Sigmoid colon (tissue), 7 donors: ENCODE measurements around the gene SLC32A1. TPM values are rescaled to one million over a fixed set of nuclear protein-coding genes. Genes with fewer than 3 reads are reported as not detected.
A peak's percentile ranks its signal among the peaks of the same experiment; 100 is the strongest.

Experiments used
- DNase-seq: peaks from one replicate; pipeline ENCODE4 v3.0.0-alpha.2; 2019
- H3K27ac ChIP-seq, 4 donors: fragments of 200-600 bp; sonication (generic); one replicate each; pipeline ENCODE4 v1.5.1; 2016 to 2019; ENCODE audit warnings: mild to moderate bottlenecking in 1 of 4
- H3K27me3 ChIP-seq, 3 donors: fragments of 200-600 bp; sonication (generic); one replicate each; pipeline ENCODE4 v1.5.1; 2019; ENCODE audit warnings: mild to moderate bottlenecking in 1 of 3
- H3K36me3 ChIP-seq, 4 donors: fragments of 200-600 bp; sonication (generic); one replicate each; pipeline ENCODE4 v1.5.1; 2016 to 2019
- H3K4me1 ChIP-seq, 4 donors: fragments of 200-600 bp; sonication (generic); one replicate each; pipeline ENCODE4 v1.5.1; 2017 to 2019
- H3K4me3 ChIP-seq, 4 donors: fragments of 200-600 bp; sonication (generic); one replicate each; pipeline ENCODE4 v1.5.1; 2017 to 2019; ENCODE audit warnings: mild to moderate bottlenecking in 2 of 4, moderate library complexity in 1 of 4
- H3K9me3 ChIP-seq, 4 donors: fragments of 200-600 bp in 3 of 4; sonication (generic) in 3 of 4; one replicate each; pipeline versions ENCODE4 v1.5.1 to v1.6.1; 2013 to 2019
- CTCF ChIP-seq, 4 experiments: fragments of 450-650 bp in 3 of 4; fragments of 200-600 bp in 1 of 4; IDR thresholded peaks; one replicate each; pipeline ENCODE4 v1.5.1; 2016 to 2019; ENCODE audit warnings: antibody characterized with exemption in 4 of 4, mild to moderate bottlenecking in 3 of 4, moderate library complexity in 2 of 4
- EP300 ChIP-seq, 4 donors: sonication (generic); formaldehyde crosslinking; IDR thresholded peaks; one replicate each; pipeline ENCODE4 v1.6.1; 2017; ENCODE audit warnings: antibody characterized with exemption in 4 of 4
- POLR2A ChIP-seq, 2 donors: fragments of 450-650 bp; IDR thresholded peaks; one replicate each; pipeline ENCODE4 v1.6.1; 2016; ENCODE audit warnings: antibody characterized with exemption in 2 of 2, mild to moderate bottlenecking in 2 of 2, moderate library complexity in 2 of 2
- POLR2AphosphoS5 ChIP-seq, 4 donors: sonication (generic); formaldehyde crosslinking; IDR thresholded peaks; one replicate each; pipeline ENCODE4 v1.6.1; 2017; ENCODE audit warnings: antibody characterized with exemption in 4 of 4
- WGBS, 2 donors: extraction: QIAGEN DNeasy Blood & Tissue Kit; methylation state at CpG; one replicate each; pipeline ENCODE4 v1.1.7; 2013; 5-methylcytosine and 5-hydroxymethylcytosine counted together
- intact Hi-C: fragments of 100-400 bp; cut with DNase I; formaldehyde crosslinking; loops from one replicate; pipeline ENCODE4 v1.15.1; 2023
- polyA plus RNA-seq, 3 donors: library from polyadenylated mRNA; stranded (reverse); fragments of 200-250 nt; gene quantifications; one replicate each; pipeline ENCODE4 v1.2.3, GENCODE V29; 2013
- total RNA-seq, 4 donors: library from RNA; depleted of rRNA; stranded (reverse); fragments of >200 nt; gene quantifications; one replicate each; pipeline ENCODE4 v1.1.0, GENCODE V29; 2016
- donor health status: healthy with polysubstance abuse.
- donor health status: Bipolar disorder and iron deficiency.
- donor health status: healthy.

SLC32A1 gene, protein sequence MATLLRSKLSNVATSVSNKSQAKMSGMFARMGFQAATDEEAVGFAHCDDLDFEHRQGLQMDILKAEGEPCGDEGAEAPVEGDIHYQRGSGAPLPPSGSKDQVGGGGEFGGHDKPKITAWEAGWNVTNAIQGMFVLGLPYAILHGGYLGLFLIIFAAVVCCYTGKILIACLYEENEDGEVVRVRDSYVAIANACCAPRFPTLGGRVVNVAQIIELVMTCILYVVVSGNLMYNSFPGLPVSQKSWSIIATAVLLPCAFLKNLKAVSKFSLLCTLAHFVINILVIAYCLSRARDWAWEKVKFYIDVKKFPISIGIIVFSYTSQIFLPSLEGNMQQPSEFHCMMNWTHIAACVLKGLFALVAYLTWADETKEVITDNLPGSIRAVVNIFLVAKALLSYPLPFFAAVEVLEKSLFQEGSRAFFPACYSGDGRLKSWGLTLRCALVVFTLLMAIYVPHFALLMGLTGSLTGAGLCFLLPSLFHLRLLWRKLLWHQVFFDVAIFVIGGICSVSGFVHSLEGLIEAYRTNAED
- not detected for total RNA-seq
- polyA plus RNA-seq, result under 1 TPM in 1 of 3 donors, not detected in 2; 0.06 TPM

DNA sequence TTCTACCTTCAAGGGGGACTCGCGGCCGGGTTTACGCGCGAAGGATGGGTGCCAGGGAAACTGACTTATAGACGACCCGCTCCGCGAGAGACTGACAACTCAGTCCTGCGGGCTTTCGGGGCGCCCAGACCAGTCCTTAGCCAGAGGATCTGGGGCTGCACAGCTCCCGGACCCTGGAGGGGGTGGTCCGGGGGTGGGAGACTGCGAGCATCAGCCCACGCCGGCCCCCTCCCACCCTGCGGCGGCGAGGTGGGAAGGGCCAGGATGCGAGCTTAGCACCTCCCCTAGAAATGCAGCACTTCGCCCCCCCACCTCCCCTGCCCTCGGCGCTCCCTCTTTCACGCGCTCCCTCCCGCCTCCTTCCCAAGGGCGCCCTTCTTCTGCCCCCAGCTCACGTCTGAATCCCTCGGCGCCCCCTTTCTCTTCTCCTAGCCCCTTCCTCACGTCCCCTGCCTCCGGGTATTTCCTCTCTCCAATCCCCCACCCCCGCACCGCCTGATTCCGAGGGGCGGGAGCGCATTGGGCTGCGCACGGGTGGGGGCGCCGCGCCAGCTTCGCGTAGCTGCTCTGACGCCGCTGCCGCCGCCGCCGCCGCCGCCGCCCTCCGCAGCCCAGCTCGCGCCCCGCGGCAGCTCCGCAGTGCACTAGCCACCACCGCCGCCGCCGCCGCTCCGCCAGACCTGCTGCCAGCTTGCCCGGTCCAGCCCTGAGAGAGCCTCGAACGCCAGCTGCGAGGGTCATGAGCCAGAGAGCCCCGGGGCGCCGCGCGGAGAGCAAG lies at the start of gene SLC32A1:
SLC32A1 (plus strand) TSS at position 639 of the 778 bp plus-strand sequence. CDS start 239 bp downstream, outside the sequence.
- 3 to 12% methylated on average over 76 of the region's 76 CpGs for WGBS, 2 donors
- Histone ChIP-seq H3K27me3 (peaks cover 47 to 100% (median 88%) of the 10 kb centered on the region in 3 donors), H3K4me3 (no peak within 1 kb of the TSS), H3K9me3 (no peaks in the 10 kb centered on the region), H3K27ac (no peak within 1 kb of the TSS), H3K36me3 (no peaks in the 10 kb centered on the region), H3K4me1 (peaks cover 0 to 41% (median 25%) of the 10 kb centered on the region in 4 donors)
- intact Hi-C loops, result no loop called here
- no peak for DNase-seq
- TF ChIP-seq POLR2AphosphoS5 (IDR thresholded peaks at IDR 0.05), result no peak
- no peak for TF ChIP-seq POLR2A (IDR thresholded peaks at IDR 0.05)
- no peak for TF ChIP-seq EP300 (IDR thresholded peaks at IDR 0.05)

DNA sequence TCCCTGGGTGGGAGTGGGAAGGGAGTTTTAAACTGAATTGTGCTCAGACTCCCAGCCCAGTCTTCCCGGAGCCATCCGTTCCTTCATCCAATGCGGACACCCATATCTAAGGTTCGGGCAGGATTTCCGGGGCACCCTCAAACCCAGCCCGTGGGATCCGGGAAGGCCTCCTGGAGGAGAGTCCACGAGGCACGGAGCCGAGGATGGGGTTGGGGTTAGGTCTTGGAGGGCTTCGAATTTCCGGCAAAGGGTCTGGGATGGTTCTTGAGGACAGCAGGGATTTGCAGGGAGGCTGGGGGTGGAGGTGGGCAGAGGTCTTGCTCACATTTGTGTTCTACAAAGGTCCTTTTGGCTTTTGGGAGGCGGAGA lies 49.5 kb upstream of the SLC32A1 start:
- Histone ChIP-seq H3K4me1 (peaks cover 0 to 15% (median 13%) of the 10 kb centered on the region in 4 donors), H3K27ac (no peak overlapping the region), H3K9me3 (no peaks in the 10 kb centered on the region), H3K36me3 (no peaks in the 10 kb centered on the region), H3K27me3 (peaks cover 22 to 54% (median 38%) of the 10 kb centered on the region in 3 donors), H3K4me3 (peak overlapping the region in 2 of 4 donors; percentile 43 to 45)
- no peak for DNase-seq
- intact Hi-C loops, result no loop called here
- TF ChIP-seq CTCF (IDR thresholded peaks at IDR 0.05), result no peak
- TF ChIP-seq EP300 (IDR thresholded peaks at IDR 0.05), result no peak
- TF ChIP-seq POLR2A (IDR thresholded peaks at IDR 0.05), result no peak
- no peak for TF ChIP-seq POLR2AphosphoS5 (IDR thresholded peaks at IDR 0.05)
- 33 to 36% methylated on average over 13 of the region's 13 CpGs for WGBS, 2 donors

DNA sequence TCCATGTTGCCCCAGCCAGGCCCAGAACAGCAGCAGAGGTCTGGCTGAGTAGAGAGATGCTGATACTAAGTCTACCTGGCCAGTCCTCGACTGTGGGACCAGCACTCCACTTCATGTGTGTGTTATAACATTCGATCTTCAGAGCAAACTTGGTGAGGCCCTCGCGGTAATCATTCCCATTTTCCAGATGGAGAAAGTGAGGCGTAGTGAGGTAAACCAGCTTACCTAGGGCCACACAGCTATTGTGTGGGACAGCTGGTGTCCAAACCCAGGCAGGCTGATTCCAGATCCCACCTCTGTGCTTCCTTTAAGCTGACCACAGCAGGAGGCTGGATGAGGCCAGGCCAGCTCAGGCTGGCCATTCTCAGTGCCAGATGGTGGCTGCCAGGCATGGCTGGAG lies 47.7 kb upstream of the SLC32A1 start:
- WGBS, 2 donors, result 82 to 86% methylated on average over 5 of the region's 5 CpGs
- intact Hi-C loops, result no loop called here
- no peak for DNase-seq

GRCh38 chr20:38680500-38681306 lies 43.6 kb upstream of the SLC32A1 start:
- WGBS, 2 donors, result 43% methylated on average over 9 of the region's 9 CpGs
- TF ChIP-seq EP300 (IDR thresholded peaks at IDR 0.05) (no peak), POLR2A (IDR thresholded peaks at IDR 0.05) (no peak), POLR2AphosphoS5 (IDR thresholded peaks at IDR 0.05) (no peak), CTCF (IDR thresholded peaks at IDR 0.05) (no peak)
- Histone ChIP-seq H3K27me3 (peaks cover 0 to 21% (median 9%) of the 10 kb centered on the region in 3 donors), H3K4me3 (no peak overlapping the region), H3K36me3 (no peaks in the 10 kb centered on the region), H3K9me3 (no peaks in the 10 kb centered on the region), H3K4me1 (no peaks in the 10 kb centered on the region), H3K27ac (no peak overlapping the region)
- no peak for DNase-seq
- intact Hi-C loops, result no loop called here

More for the DNA sequence above, 47.7 kb upstream of the SLC32A1 start:
- Histone ChIP-seq H3K4me3 (no peak overlapping the region), H3K9me3 (no peaks in the 10 kb centered on the region), H3K36me3 (no peaks in the 10 kb centered on the region), H3K27me3 (peaks cover 15 to 35% (median 34%) of the 10 kb centered on the region in 3 donors), H3K27ac (no peak overlapping the region), H3K4me1 (peaks cover 0 to 15% (median 13%) of the 10 kb centered on the region in 4 donors)
- TF ChIP-seq POLR2A (IDR thresholded peaks at IDR 0.05) (no peak), CTCF (IDR thresholded peaks at IDR 0.05) (no peak), EP300 (IDR thresholded peaks at IDR 0.05) (no peak), POLR2AphosphoS5 (IDR thresholded peaks at IDR 0.05) (no peak)
